HUDEP-2 (cell line): ENCODE results near the gene C3orf52.

Experiments used
- DNase-seq, 76 experiments: peaks; one replicate each; lab custom pipeline; 2025; ENCODE audit not compliant: unreplicated experiment in 76 of 76; lab: John Stamatoyannopoulos, UW

C3orf52 gene

GRCh38 chr3:112085735-112086075, 484 bp upstream of the C3orf52 start:
- no peak for DNase-seq

GRCh38 chr3:112086875-112087524, 811 bp downstream of the C3orf52 start:
- DNase-seq = no peak

GRCh38 chr3:112087746-112088145, 1.6 kb downstream of the C3orf52 start:
- DNase-seq = no peak

GRCh38 chr3:112088944-112089343, 2.8 kb downstream of the C3orf52 start:
- DNase-seq = no peak

- no peak for DNase-seq
Observed at GRCh38 chr3:112089956-112090886, 4.0 kb downstream of the C3orf52 start.

GRCh38 chr3:112090887-112091586, 4.8 kb downstream of the C3orf52 start:
- no peak for DNase-seq

GRCh38 chr3:112092496-112093179, 6.4 kb downstream of the C3orf52 start:
- no peak for DNase-seq

- no peak for DNase-seq
Observed at GRCh38 chr3:112093180-112093522, 7.0 kb downstream of the C3orf52 start.

- no peak for DNase-seq
Observed at GRCh38 chr3:112095731-112096130, 9.5 kb downstream of the C3orf52 start.

GRCh38 chr3:112096176-112096575, 10.0 kb downstream of the C3orf52 start:
- no peak for DNase-seq

GRCh38 chr3:112097378-112097777, 11.2 kb downstream of the C3orf52 start:
- DNase-seq = peak in 15 of 76 experiments; percentile 2 to 47 (median 24)

- no peak for DNase-seq
Observed at GRCh38 chr3:112101916-112102315, 15.7 kb downstream of the C3orf52 start.

GRCh38 chr3:112104774-112105173, 18.6 kb downstream of the C3orf52 start:
- no peak for DNase-seq

GRCh38 chr3:112109322-112109721, 23.1 kb downstream of the C3orf52 start:
- DNase-seq = no peak

GRCh38 chr3:112111785-112112402, 25.7 kb downstream of the C3orf52 start:
- peak in 49 of 76 experiments; percentile 2 to 69 (median 36) for DNase-seq

- DNase-seq = no peak
Observed at GRCh38 chr3:112114576-112115160, 28.5 kb downstream of the C3orf52 start.

- DNase-seq = no peak
Observed at GRCh38 chr3:112115161-112115739, 29.1 kb downstream of the C3orf52 start.

GRCh38 chr3:112115806-112116383, 29.7 kb downstream of the C3orf52 start:
- DNase-seq = no peak

- DNase-seq = no peak
Observed at GRCh38 chr3:112116748-112117186, 30.6 kb downstream of the C3orf52 start.
